NCI-H146 treated with DMSO at 0.1 percent for 48 hours (cell line): ENCODE results near the gene RTN4RL1.

Experiments used
- DNase-seq: peaks from one replicate; lab custom pipeline; 2025; ENCODE audit not compliant: unreplicated experiment; lab: John Stamatoyannopoulos, UW

RTN4RL1 gene

GRCh38 chr17:2059547-2060384, 34.6 kb upstream of the RTN4RL1 start:
- DNase-seq: no peak

GRCh38 chr17:2058586-2059546, 33.7 kb upstream of the RTN4RL1 start:
- no peak for DNase-seq

- no peak for DNase-seq
Measured at GRCh38 chr17:2057760-2058585, 32.8 kb upstream of the RTN4RL1 start.

- no peak for DNase-seq
Measured at GRCh38 chr17:2057175-2057759, 32.1 kb upstream of the RTN4RL1 start.

- DNase-seq: no peak
Measured at GRCh38 chr17:2056206-2057174, 31.4 kb upstream of the RTN4RL1 start.

GRCh38 chr17:2055292-2056205, 30.4 kb upstream of the RTN4RL1 start:
- no peak for DNase-seq

GRCh38 chr17:2054512-2055291, 29.6 kb upstream of the RTN4RL1 start, which contains the start of gene HIC1:
TSS of gene HIC1 (plus strand) at chr17:2055103. CDS start at chr17:2056691, 1,588 bp downstream.
- peak; percentile 54 for DNase-seq

- DNase-seq: no peak
Measured at GRCh38 chr17:2054262-2054511, 29.1 kb upstream of the RTN4RL1 start.

GRCh38 chr17:2053380-2054261, 28.5 kb upstream of the RTN4RL1 start:
- peak; percentile 32 for DNase-seq

- DNase-seq: no peak
Measured at GRCh38 chr17:2051933-2052559, 26.9 kb upstream of the RTN4RL1 start.

- DNase-seq: no peak
Measured at GRCh38 chr17:2051061-2051932, 26.2 kb upstream of the RTN4RL1 start.

GRCh38 chr17:2050300-2051060, 25.3 kb upstream of the RTN4RL1 start:
- DNase-seq: peak; percentile 27

- DNase-seq: peak; percentile 38
Measured at GRCh38 chr17:2049333-2050299, 24.5 kb upstream of the RTN4RL1 start.
